GM12872 (cell line): ENCODE data around the gene NUP188.

Experiments used
- TF ChIP-seq, protein P1 (sequence below): IDR thresholded peaks from 3 replicates; pipeline ENCODE4 v1.5.1; 2011; ENCODE audit warnings: low read depth, mild to moderate bottlenecking, low read length, moderate library complexity; ENCODE audit not compliant: insufficient read depth

The NUP188 gene

DNA sequence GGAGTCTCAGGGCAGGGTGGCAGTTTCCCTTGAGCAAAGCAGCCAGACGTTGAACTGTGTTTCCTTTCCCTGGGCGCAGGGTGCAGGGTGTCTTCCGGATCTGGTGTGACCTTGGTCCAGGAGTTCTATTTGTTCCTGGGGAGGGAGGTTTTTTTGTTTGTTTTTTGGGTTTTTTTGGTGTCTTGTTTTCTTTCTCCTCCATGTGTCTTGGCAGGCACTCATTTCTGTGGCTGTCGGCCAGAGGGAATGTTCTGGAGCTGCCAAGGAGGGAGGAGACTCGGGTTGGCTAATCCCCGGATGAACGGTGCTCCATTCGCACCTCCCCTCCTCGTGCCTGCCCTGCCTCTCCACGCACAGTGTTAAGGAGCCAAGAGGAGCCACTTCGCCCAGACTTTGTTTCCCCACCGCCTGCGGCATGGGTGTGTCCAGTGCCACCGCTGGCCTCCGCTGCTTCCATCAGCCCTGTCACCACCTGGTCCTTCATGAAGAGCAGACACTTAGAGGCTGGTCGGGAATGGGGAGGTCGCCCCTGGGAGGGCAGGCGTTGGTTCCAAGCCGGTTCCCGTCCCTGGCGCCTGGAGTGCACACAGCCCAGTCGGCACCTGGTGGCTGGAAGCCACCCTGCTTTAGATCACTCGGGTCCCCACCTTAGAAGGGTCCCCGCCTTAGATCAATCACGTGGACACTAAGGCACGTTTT, 30.2 kb upstream of the NUP188 start:
- TF ChIP-seq, protein P1, sequence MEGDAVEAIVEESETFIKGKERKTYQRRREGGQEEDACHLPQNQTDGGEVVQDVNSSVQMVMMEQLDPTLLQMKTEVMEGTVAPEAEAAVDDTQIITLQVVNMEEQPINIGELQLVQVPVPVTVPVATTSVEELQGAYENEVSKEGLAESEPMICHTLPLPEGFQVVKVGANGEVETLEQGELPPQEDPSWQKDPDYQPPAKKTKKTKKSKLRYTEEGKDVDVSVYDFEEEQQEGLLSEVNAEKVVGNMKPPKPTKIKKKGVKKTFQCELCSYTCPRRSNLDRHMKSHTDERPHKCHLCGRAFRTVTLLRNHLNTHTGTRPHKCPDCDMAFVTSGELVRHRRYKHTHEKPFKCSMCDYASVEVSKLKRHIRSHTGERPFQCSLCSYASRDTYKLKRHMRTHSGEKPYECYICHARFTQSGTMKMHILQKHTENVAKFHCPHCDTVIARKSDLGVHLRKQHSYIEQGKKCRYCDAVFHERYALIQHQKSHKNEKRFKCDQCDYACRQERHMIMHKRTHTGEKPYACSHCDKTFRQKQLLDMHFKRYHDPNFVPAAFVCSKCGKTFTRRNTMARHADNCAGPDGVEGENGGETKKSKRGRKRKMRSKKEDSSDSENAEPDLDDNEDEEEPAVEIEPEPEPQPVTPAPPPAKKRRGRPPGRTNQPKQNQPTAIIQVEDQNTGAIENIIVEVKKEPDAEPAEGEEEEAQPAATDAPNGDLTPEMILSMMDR: no peak

DNA sequence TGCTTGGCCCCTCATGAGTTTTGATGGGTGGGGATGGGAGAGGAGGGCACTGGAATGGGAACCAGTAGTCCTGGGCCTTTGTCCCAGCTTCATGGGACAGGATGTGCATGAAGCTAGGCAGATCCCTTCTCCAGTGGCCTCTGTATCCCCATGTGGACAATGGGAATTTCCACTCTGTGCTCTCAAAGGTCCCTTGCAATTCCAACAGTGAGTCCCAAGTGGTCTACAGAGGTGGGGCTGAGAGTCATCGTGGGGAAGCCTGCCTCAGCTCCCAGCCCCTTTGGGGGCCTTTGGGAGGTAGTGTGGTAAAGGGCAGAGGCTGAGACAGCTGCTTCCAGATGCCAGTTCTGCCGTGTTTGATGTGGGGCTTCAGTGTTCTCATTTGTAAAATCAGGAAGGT, 28.6 kb upstream of the NUP188 start:
- TF ChIP-seq, protein P1: no peak

DNA sequence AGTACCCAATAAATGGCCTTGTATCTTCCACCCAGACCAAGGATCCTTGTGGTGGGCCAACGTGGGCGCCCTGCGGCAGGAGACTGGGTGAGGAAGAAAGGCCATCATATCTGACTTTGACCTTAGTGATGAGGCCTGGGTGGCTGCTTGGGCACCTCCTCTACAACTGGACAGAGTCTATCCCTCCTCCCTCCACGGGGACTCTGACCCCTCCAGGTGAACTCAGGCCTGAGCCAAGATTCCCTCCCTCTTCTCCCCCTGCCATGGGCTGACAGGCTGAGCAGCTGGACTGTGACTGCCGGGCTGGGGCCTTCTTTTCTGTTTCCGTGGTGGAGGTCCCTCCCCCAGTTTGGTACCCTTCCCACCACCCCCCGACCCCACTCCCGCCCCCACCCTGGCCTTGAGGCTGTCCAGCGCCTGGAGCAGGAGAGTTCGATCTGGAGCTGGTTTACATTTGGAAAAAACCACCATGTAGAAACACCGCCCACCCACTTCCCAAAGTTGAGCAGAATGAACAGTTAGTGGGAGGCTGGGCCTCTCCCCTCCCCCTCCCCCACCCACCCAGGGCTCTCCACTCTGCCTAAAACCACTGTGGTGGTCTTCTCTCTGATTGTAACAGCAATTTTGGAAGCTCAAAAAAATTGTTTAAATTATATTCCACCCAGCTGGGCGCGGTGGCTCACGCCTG, 28.0 kb upstream of the NUP188 start:
- TF ChIP-seq, protein P1: no peak

DNA sequence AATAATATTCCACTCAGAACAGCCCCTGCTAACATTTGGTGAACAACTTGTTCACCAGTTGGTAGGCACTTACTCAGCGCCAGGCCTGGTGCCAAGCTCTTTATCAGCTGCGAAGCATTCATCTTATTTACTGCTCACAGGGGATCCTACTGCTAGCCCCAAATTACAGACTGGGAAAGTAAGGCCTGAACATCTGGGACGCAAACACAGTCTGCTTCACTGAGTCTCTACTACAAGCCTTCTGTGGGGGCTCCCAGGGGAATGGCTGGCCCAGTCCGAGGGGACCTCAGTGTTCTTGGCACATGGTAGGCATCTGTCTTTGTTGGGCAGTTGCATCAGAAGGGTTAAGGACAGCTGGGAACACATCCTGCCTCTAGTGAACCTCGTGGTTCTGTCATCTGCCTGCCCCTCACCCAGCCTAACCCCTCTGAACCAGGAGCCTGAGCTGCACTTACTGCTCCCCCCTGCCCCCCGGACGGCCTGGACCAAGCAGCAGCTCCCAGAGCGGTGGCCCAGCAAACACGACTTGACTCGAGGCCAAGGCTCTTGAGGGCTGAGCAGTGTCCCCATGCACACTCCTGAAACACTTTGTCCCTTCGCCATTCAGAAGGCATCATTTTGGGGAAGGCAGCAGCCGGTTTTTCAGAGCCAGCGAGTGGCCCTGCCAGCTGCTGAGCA, 27.0 kb upstream of the NUP188 start, which contains the start of gene PHYHD1:
Gene PHYHD1, plus strand, starts transcription at position 602 of the 678 bp plus-strand sequence. CDS start 1,342 bp downstream, outside the sequence.
- TF ChIP-seq, protein P1: no peak

DNA sequence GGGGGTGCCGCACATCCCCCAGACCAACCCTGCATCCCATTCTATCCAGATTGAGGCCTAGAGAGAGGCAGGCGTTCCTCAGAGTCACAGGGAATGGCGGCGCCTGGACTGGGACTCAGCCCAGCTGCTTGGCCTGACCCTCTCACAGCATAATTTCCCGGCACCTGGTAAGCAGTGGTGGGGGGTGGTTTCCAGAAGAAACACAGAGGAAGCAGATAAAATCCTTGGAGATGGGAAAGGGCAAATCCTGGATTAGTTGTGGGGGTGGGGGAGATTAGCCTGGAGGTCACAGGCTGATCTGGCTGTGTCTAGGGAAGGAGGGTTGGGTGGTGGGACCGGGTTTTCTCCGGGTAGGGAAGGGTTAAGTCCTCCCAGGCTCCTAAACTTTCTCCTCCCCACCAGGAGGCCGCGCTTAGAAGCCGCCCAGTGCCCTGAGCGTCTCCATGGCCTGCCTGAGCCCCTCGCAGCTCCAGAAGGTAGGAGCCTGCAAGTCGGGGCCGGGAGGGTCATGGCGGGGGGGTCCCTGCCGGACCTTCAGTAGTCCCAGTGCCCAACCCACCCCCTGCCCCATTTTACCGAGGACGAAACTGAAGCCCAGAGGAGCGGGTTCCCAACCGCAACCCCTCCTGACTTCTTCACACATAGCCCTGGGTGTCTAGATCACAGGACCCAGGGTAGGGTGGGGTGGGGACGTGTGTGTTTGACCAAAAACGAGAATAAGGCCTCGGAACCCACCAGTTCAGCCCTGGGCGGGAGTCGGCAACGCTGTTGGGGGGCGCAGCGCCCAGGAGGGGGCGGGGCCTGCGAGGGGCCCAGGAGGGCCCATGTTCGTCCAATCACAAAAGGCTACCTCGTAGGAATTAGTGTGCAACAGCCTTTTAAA, 25.4 kb upstream of the NUP188 start:
- TF ChIP-seq, protein P1: no peak

DNA sequence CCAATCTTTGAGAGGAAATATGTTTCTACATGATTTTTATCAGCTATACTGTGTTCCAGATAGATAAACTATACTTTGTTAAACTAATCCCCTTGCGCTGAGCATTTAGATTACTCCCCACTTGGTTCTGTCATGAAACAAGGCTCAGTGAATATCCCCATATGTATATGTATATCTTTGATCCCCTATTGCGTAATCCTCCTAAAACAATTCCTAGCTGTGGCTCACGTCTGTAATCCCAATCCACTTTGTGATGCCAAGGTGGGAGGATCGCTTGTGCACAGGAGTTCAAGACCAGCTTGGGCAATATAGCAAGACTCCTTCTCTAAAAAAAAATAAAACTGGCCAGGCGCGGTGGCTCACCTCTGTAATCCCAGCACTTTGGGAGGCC, 24.0 kb upstream of the NUP188 start:
- TF ChIP-seq, protein P1: no peak
